Type B pancreatic cell (in vitro differentiated cells): ENCODE data around the gene MSH3. TPM values are rescaled to one million over a fixed set of nuclear protein-coding genes. Genes with fewer than 3 reads are reported as not detected.

ENCODE experiments used
- DNase-seq: peaks from one replicate; pipeline ENCODE4 v3.0.0; 2021; ENCODE audit warnings: mixed read lengths; ENCODE audit not compliant: unreplicated experiment; ENCODE audit errors: extremely low spot score
- H3K27ac Mint-ChIP-seq: 2 replicates; pipeline ENCODE4 v1.8.0; 2021; ENCODE audit warnings: mild to moderate bottlenecking, mixed read lengths
- H3K27me3 Mint-ChIP-seq: 2 replicates; pipeline ENCODE4 v1.8.0; 2021; ENCODE audit warnings: mixed read lengths
- H3K36me3 Mint-ChIP-seq: 2 replicates; pipeline ENCODE4 v1.8.0; 2021; ENCODE audit warnings: mixed read lengths
- H3K4me1 Mint-ChIP-seq: one replicate; pipeline ENCODE4 v1.8.0; 2021; ENCODE audit warnings: mixed read lengths; ENCODE audit not compliant: unreplicated experiment
- H3K4me3 Mint-ChIP-seq: 2 replicates; pipeline ENCODE4 v1.8.0; 2021; ENCODE audit warnings: mild to moderate bottlenecking, mixed read lengths
- H3K9me3 Mint-ChIP-seq: 2 replicates; pipeline ENCODE4 v1.8.0; 2021; ENCODE audit warnings: mixed read lengths
- CTCF ChIP-seq: fragments of 200-600 bp; sonication (generic); conservative IDR thresholded peaks from 2 replicates; pipeline ENCODE4 v1.5.0; 2021; ENCODE audit warnings: antibody characterized with exemption, mild to moderate bottlenecking
- total RNA-seq: library from RNA; stranded (reverse); gene quantifications from 2 replicates; pipeline ENCODE4 v1.2.1, GENCODE V29; 2021; ENCODE audit warnings: low replicate concordance

The MSH3 gene
- total RNA-seq, 1 donor from 2014 or later, result 13.9 TPM

DNA sequence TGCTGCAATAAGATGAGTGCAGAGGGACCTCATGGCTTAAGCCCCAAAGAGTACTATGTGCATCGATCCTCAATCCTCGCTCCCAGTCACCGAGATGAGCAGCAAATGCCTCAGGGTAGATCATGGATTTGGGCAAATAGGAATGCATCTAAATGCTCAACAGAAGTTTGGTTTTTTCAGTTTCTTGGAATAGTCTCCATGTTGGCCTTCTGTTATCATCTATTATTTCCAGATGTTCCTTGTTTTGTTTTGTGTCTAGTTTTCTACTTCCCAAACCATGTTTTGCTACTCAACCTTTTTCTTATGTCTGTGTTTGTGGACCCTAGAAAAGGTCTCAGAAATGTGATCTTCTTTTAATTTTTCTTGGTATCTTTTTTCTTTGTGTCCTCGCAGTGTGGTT is 262.2 kb downstream of the MSH3 start:
- H3K27ac Mint-ChIP-seq, result no peak overlapping the region
- DNase-seq, result no peak
- H3K9me3 Mint-ChIP-seq, result peaks cover 5% of the 10 kb centered on the region
- no peaks in the 10 kb centered on the region for H3K36me3 Mint-ChIP-seq
- no peaks in the 10 kb centered on the region for H3K27me3 Mint-ChIP-seq
- no peak overlapping the region for H3K4me3 Mint-ChIP-seq
- TF ChIP-seq CTCF, result no peak
- H3K4me1 Mint-ChIP-seq, result peaks cover 20% of the 10 kb centered on the region

- no peak for TF ChIP-seq CTCF
- Mint-ChIP-seq H3K27ac (no peak overlapping the region), H3K4me3 (no peak overlapping the region), H3K27me3 (no peaks in the 10 kb centered on the region), H3K4me1 (peaks cover 20% of the 10 kb centered on the region), H3K9me3 (no peaks in the 10 kb centered on the region), H3K36me3 (no peaks in the 10 kb centered on the region)
- no peak for DNase-seq
Observed at GRCh38 chr5:80917631-80918030, 263.2 kb downstream of the MSH3 start.

DNA sequence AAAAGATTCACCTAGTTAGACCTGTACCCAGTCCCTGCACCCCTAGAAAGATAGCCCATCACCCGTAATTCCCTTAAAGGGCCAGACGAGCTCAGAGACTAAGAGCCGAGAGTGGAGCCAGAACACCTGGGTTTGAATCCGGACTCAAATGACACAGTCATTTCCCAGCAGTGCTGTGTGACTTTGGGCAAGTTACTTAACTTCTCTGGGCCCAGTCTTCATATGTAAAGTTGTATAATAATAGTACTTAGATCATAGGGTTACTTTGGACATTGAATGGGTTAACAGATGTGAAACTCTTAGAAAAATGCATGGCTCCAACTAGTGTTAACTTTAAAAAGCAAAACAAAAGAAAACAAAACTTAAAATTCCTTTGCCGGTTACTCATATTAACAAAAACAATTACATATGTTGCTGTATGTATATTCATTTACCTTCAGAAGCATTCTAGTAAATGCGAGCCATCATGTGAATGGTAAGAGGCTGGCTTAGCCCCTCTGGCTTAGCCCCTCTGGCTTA is 265.3 kb downstream of the MSH3 start:
- H3K36me3 Mint-ChIP-seq, result no peaks in the 10 kb centered on the region
- H3K27me3 Mint-ChIP-seq, result no peaks in the 10 kb centered on the region
- H3K4me3 Mint-ChIP-seq, result no peak overlapping the region
- no peaks in the 10 kb centered on the region for H3K9me3 Mint-ChIP-seq
- no peak for TF ChIP-seq CTCF
- H3K4me1 Mint-ChIP-seq, result peaks cover 20% of the 10 kb centered on the region
- no peak for DNase-seq
- H3K27ac Mint-ChIP-seq, result peak overlapping the region; percentile 46

DNA sequence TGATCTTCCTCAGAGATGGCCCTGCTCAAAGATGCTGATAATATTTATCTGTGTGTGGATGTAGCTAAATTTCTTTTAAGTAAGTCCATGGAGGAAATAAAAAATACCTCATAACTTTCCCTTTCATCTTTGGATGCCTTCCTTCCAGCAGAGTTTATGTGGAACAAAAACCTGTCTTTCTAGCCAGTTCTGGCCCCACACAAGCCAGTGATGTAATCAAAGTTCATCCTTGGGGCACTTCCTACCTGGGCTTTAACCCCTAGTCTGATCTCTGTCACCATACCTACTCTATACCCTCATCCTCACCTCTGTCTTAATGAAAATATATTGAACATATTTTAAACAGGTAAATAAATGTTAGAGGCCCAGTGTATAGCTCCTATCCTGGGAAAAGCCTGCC is 265.9 kb downstream of the MSH3 start:
- peak overlapping the region; percentile 46 for H3K27ac Mint-ChIP-seq
- H3K27me3 Mint-ChIP-seq, result no peaks in the 10 kb centered on the region
- H3K4me1 Mint-ChIP-seq, result peaks cover 20% of the 10 kb centered on the region
- no peaks in the 10 kb centered on the region for H3K36me3 Mint-ChIP-seq
- no peak for DNase-seq
- no peak overlapping the region for H3K4me3 Mint-ChIP-seq
- H3K9me3 Mint-ChIP-seq, result no peaks in the 10 kb centered on the region
- no peak for TF ChIP-seq CTCF

GRCh38 chr5:80921026-80921425 is 266.6 kb downstream of the MSH3 start:
- DNase-seq, result no peak
- no peaks in the 10 kb centered on the region for H3K9me3 Mint-ChIP-seq
- no peak overlapping the region for H3K27ac Mint-ChIP-seq
- no peak overlapping the region for H3K4me3 Mint-ChIP-seq
- no peaks in the 10 kb centered on the region for H3K27me3 Mint-ChIP-seq
- no peak for TF ChIP-seq CTCF
- peaks cover 20% of the 10 kb centered on the region for H3K4me1 Mint-ChIP-seq
- H3K36me3 Mint-ChIP-seq, result no peaks in the 10 kb centered on the region

DNA sequence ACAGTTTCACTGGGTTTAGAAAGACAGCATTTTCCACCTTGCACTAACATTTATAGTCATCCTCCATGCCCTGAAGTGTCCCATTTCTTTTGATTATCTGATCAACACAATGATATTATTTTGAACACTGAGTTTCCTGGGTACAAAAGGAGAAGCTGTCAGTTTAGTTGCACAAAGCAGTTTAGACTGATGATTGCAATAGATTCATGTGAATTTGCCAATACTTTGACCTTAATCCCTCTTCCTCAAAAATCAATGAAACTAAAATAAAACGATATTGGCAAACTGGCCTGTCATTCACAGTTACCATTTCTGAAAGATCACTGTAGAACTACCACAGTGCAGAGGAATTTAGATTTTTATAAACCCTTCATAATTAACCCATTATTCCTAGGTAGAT is 271.5 kb downstream of the MSH3 start:
- Mint-ChIP-seq H3K27me3 (peaks cover 3% of the 10 kb centered on the region), H3K4me3 (no peak overlapping the region), H3K27ac (no peak overlapping the region), H3K36me3 (no peaks in the 10 kb centered on the region), H3K4me1 (no peaks in the 10 kb centered on the region), H3K9me3 (no peaks in the 10 kb centered on the region)
- DNase-seq, result no peak
- no peak for TF ChIP-seq CTCF
